Right renal pelvis (tissue), 4 donors: ENCODE results near the gene UGGT2. TPM values are rescaled to one million over a fixed set of nuclear protein-coding genes. Genes with fewer than 3 reads are reported as not detected.
"Not testable (repeated sequence)": the region's sequence is repeated elsewhere in the genome, so short reads cannot be mapped to it uniquely, and the experiment has no call there.

Experiments used
- DNase-seq, 4 donors: peaks; one replicate each; pipeline ENCODE4 v3.0.0-alpha.2; 2013; ENCODE audit warnings: low read depth in 4 of 4, low spot score in 3 of 4, missing footprints in 1 of 4
- polyA plus RNA-seq, 4 donors: library from polyadenylated mRNA; unstranded; fragments of 120-200 nt; gene quantifications; one replicate each; pipeline ENCODE4 v1.2.1, GENCODE V29; 2013; ENCODE audit not compliant: insufficient read length in 4 of 4

UGGT2 gene
- polyA plus RNA-seq, 4 donors: 34.0 to 50.1 (median 42.8) TPM

- DNase-seq: no peak
Measured at GRCh38 chr13:95914991-95915501, 138.2 kb downstream of the UGGT2 start.

- no peak for DNase-seq
Measured at GRCh38 chr13:95906999-95907398, 146.2 kb downstream of the UGGT2 start.

GRCh38 chr13:95903569-95903968, 149.6 kb downstream of the UGGT2 start:
- no peak for DNase-seq

- DNase-seq: no peak
Measured at GRCh38 chr13:95902741-95903140, 150.5 kb downstream of the UGGT2 start.

GRCh38 chr13:95898256-95898655, 154.9 kb downstream of the UGGT2 start:
- no peak for DNase-seq

- DNase-seq: no peak
Measured at GRCh38 chr13:95896301-95896700, 156.9 kb downstream of the UGGT2 start.

- DNase-seq: no peak
Measured at GRCh38 chr13:95893861-95894260, 159.3 kb downstream of the UGGT2 start.

GRCh38 chr13:95882121-95882520, 171.1 kb downstream of the UGGT2 start:
- no peak for DNase-seq

- no peak for DNase-seq
Measured at GRCh38 chr13:95880331-95880730, 172.9 kb downstream of the UGGT2 start.

- no peak for DNase-seq
Measured at GRCh38 chr13:95874286-95874685, 178.9 kb downstream of the UGGT2 start.

- DNase-seq: no peak
Measured at GRCh38 chr13:95870421-95870820, 182.8 kb downstream of the UGGT2 start.

- DNase-seq: peak in 1 of 4 donors; percentile 5
Measured at GRCh38 chr13:95865080-95865615, 188.1 kb downstream of the UGGT2 start.

GRCh38 chr13:95862408-95862807, 190.8 kb downstream of the UGGT2 start:
- DNase-seq: no peak

GRCh38 chr13:95861296-95861695, 191.9 kb downstream of the UGGT2 start:
- DNase-seq: no peak

- no peak for DNase-seq
Measured at GRCh38 chr13:95858286-95859075, 194.7 kb downstream of the UGGT2 start.

GRCh38 chr13:95845656-95846055, 207.5 kb downstream of the UGGT2 start:
- not testable (repeated sequence) for DNase-seq

GRCh38 chr13:95842898-95843297, 210.3 kb downstream of the UGGT2 start:
- DNase-seq: no peak

- DNase-seq: no peak
Measured at GRCh38 chr13:95841894-95842293, 211.3 kb downstream of the UGGT2 start.

- DNase-seq: peak; percentile 58 to 73 (median 64)
Measured at GRCh38 chr13:95834134-95834765, 219.0 kb downstream of the UGGT2 start.

GRCh38 chr13:95833719-95834118, 219.5 kb downstream of the UGGT2 start:
- DNase-seq: no peak

GRCh38 chr13:95833126-95833525, 220.1 kb downstream of the UGGT2 start:
- DNase-seq: no peak

- no peak for DNase-seq
Measured at GRCh38 chr13:95822303-95822702, 230.9 kb downstream of the UGGT2 start.
